Neural crest cell (in vitro differentiated cells): ENCODE measurements around the gene CHAF1A. TPM values are rescaled to one million over a fixed set of nuclear protein-coding genes. Genes with fewer than 3 reads are reported as not detected.

Experiments used
- DNase-seq: peaks from one replicate; pipeline ENCODE4 v3.0.0; 2021; ENCODE audit warnings: low read depth, mixed read lengths, low spot score
- H3K27ac Mint-ChIP-seq: one replicate; pipeline ENCODE4 v1.8.0; 2021; ENCODE audit warnings: mild to moderate bottlenecking, mixed read lengths; ENCODE audit not compliant: unreplicated experiment
- H3K27me3 Mint-ChIP-seq: 2 replicates; pipeline ENCODE4 v1.8.0; 2021; ENCODE audit warnings: low read depth, mild to moderate bottlenecking, mixed read lengths
- H3K36me3 Mint-ChIP-seq: 2 replicates; pipeline ENCODE4 v1.8.0; 2021; ENCODE audit warnings: low read depth, mild to moderate bottlenecking, mixed read lengths
- H3K4me1 Mint-ChIP-seq: 2 replicates; pipeline ENCODE4 v1.8.0; 2021; ENCODE audit warnings: mixed read lengths
- H3K4me3 Mint-ChIP-seq: one replicate; pipeline ENCODE4 v1.8.0; 2021; ENCODE audit warnings: mild to moderate bottlenecking, mixed read lengths
- H3K9me3 Mint-ChIP-seq: 2 replicates; pipeline ENCODE4 v1.8.0; 2021; ENCODE audit warnings: mixed read lengths
- total RNA-seq: library from RNA; stranded (reverse); gene quantifications from 2 replicates; pipeline ENCODE4 v1.2.1, GENCODE V29; 2021
- TF ChIP-seq, protein P1 (sequence below): fragments of 200-600 bp; sonication (generic); conservative IDR thresholded peaks from 2 replicates; pipeline ENCODE4 v1.5.0; 2021; ENCODE audit warnings: antibody characterized with exemption, mild to moderate bottlenecking

Gene CHAF1A
- total RNA-seq, 1 donor from 2014 or later = 120 TPM

DNA sequence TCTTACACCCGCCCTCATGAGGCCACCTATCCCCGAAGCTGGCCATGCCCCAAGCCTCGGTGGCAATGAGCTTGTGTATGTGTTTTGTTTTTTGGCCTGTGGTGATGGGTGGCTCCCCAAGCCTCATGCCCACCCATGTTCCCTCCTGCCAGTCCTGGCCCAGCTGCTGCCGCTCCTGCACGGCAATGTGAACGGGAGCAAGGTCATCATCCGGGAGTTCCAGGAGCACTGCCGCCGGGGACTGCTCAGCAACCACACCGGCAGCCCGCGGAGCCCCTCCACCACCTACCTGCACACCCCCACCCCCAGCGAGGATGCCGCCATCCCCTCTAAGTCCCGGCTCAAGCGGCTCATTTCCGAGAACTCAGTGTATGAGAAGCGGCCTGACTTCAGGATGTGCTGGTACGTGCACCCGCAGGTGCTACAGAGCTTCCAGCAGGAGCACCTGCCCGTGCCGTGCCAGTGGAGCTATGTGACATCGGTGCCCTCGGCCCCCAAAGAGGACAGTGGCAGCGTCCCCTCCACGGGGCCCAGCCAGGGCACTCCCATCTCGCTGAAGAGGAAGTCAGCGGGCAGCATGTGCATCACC is 30.6 kb downstream of the CHAF1A start:
- H3K27ac Mint-ChIP-seq = no peak overlapping the region
- no peaks in the 10 kb centered on the region for H3K4me1 Mint-ChIP-seq
- DNase-seq = no peak

GRCh38 chr19:4434391-4434790 is 32.0 kb downstream of the CHAF1A start:
- DNase-seq = no peak
- Mint-ChIP-seq H3K36me3 (peaks cover 14% of the 10 kb centered on the region), H3K27me3 (no peaks in the 10 kb centered on the region), H3K9me3 (no peaks in the 10 kb centered on the region), H3K4me1 (no peaks in the 10 kb centered on the region), H3K27ac (peak overlapping the region; percentile 37), H3K4me3 (no peak overlapping the region)
- TF ChIP-seq, protein P1, sequence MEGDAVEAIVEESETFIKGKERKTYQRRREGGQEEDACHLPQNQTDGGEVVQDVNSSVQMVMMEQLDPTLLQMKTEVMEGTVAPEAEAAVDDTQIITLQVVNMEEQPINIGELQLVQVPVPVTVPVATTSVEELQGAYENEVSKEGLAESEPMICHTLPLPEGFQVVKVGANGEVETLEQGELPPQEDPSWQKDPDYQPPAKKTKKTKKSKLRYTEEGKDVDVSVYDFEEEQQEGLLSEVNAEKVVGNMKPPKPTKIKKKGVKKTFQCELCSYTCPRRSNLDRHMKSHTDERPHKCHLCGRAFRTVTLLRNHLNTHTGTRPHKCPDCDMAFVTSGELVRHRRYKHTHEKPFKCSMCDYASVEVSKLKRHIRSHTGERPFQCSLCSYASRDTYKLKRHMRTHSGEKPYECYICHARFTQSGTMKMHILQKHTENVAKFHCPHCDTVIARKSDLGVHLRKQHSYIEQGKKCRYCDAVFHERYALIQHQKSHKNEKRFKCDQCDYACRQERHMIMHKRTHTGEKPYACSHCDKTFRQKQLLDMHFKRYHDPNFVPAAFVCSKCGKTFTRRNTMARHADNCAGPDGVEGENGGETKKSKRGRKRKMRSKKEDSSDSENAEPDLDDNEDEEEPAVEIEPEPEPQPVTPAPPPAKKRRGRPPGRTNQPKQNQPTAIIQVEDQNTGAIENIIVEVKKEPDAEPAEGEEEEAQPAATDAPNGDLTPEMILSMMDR = no peak

More for the DNA sequence above, 30.6 kb downstream of the CHAF1A start:
- Mint-ChIP-seq H3K27me3 (no peaks in the 10 kb centered on the region), H3K36me3 (peaks cover 15% of the 10 kb centered on the region), H3K9me3 (no peaks in the 10 kb centered on the region), H3K4me3 (no peak overlapping the region)
- TF ChIP-seq, protein P1 = no peak

DNA sequence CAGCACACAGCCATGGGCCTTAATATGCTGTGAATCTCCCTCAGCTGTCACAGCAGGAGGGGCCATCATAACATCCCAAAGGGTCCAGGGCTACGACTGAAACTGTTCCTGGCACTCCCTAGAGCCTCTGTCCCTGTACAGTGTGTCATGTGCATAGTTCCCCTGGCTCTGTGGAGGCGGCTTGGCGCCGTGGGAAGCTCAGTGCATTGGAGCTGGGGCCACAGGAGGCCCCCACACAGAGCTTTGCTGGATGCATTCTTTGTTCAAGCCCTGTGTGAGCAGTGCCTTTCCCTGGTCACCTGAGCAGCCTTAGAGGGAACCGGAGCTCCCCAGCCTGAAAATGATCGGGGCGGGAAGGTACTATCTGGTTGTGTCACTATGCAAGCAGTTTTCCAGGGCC is 33.8 kb downstream of the CHAF1A start:
- Mint-ChIP-seq H3K27ac (no peak overlapping the region), H3K9me3 (no peaks in the 10 kb centered on the region), H3K4me1 (no peaks in the 10 kb centered on the region), H3K36me3 (peaks cover 11% of the 10 kb centered on the region), H3K27me3 (no peaks in the 10 kb centered on the region), H3K4me3 (no peak overlapping the region)
- no peak for DNase-seq
- TF ChIP-seq, protein P1 = no peak

DNA sequence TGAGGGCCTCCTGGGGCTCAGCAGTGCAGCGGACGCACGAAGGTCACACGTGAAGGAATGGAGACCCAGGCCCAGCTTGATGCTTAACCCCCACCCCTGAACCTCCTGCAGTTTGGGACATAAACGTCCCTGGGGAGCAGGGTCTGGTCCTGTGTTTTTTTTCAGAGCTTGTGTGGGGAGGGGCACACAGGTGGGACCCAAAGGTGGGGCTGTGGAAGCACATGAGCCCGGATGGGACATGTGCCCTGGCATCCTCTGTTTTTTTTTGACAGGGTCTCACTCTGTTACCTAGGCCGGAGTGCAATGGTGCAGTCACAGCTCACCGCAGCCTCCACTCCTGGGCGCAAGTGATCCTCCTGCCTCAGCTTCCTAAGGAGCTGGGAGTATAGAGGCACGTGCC is 34.7 kb downstream of the CHAF1A start:
- H3K27me3 Mint-ChIP-seq = peaks cover 2% of the 10 kb centered on the region
- DNase-seq = no peak
- H3K4me1 Mint-ChIP-seq = no peaks in the 10 kb centered on the region
- H3K27ac Mint-ChIP-seq = no peak overlapping the region
- H3K36me3 Mint-ChIP-seq = peaks cover 8% of the 10 kb centered on the region
- TF ChIP-seq, protein P1 = no peak
- no peaks in the 10 kb centered on the region for H3K9me3 Mint-ChIP-seq
- H3K4me3 Mint-ChIP-seq = no peak overlapping the region

DNA sequence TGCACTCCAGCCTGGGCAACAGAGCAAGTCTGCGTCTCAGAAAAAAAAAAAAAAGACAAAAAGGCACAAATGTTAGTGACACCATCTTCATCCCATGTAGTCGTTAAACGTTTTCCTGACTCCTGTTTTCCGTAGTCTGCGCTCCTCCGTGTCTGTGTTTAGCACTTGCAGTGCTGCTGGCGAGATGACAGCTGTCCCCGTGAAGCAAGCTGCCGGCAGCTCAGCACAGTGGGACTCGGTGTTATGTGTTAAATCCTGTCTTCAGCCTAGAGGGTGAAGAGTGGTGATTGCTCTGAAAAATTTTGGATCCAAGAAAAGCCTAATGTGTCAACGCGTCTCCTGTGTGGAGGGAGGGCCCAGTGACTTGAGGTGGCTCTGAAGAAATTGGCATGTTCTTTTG is 36.8 kb downstream of the CHAF1A start:
- H3K27ac Mint-ChIP-seq = no peak overlapping the region
- no peaks in the 10 kb centered on the region for H3K9me3 Mint-ChIP-seq
- DNase-seq = no peak
- peaks cover 11% of the 10 kb centered on the region for H3K36me3 Mint-ChIP-seq
- TF ChIP-seq, protein P1 = no peak
- no peak overlapping the region for H3K4me3 Mint-ChIP-seq
- H3K4me1 Mint-ChIP-seq = no peaks in the 10 kb centered on the region
- peaks cover 5% of the 10 kb centered on the region for H3K27me3 Mint-ChIP-seq
